GM18505 (cell line): ENCODE results near the gene IGSF21.

ENCODE experiments used
- ATAC-seq: cut with Tn5 transposase; IDR thresholded peaks from one replicate; pipeline ENCODE4 v1.9.1; 2021; ENCODE audit not compliant: unreplicated experiment
- POLR2A ChIP-seq: IDR thresholded peaks from 4 replicates; pipeline ENCODE4 v1.6.1; 2011; ENCODE audit warnings: borderline replicate concordance; ENCODE audit not compliant: insufficient read depth, insufficient read length; ENCODE audit errors: extremely low read depth

Gene IGSF21

GRCh38 chr1:18279351-18280074, 171.9 kb downstream of the IGSF21 start:
- no peak for ATAC-seq

GRCh38 chr1:18280956-18281355, 173.4 kb downstream of the IGSF21 start:
- TF ChIP-seq POLR2A = no peak
- ATAC-seq = no peak

More at GRCh38 chr1:18279351-18280074, 171.9 kb downstream of the IGSF21 start:
- TF ChIP-seq POLR2A = no peak

GRCh38 chr1:18282851-18283600, 175.4 kb downstream of the IGSF21 start:
- no peak for ATAC-seq
- no peak for TF ChIP-seq POLR2A

- ATAC-seq = no peak
Observed at GRCh38 chr1:18283601-18284385, 176.2 kb downstream of the IGSF21 start.

GRCh38 chr1:18284805-18285537, 177.4 kb downstream of the IGSF21 start:
- ATAC-seq = no peak
- no peak for TF ChIP-seq POLR2A

More at GRCh38 chr1:18283601-18284385, 176.2 kb downstream of the IGSF21 start:
- no peak for TF ChIP-seq POLR2A

GRCh38 chr1:18285538-18285924, 177.9 kb downstream of the IGSF21 start:
- ATAC-seq = no peak
- TF ChIP-seq POLR2A = no peak

GRCh38 chr1:18288722-18289121, 181.1 kb downstream of the IGSF21 start:
- no peak for ATAC-seq

GRCh38 chr1:18289597-18289996, 182.0 kb downstream of the IGSF21 start:
- TF ChIP-seq POLR2A = no peak
- no peak for ATAC-seq

More at GRCh38 chr1:18288722-18289121, 181.1 kb downstream of the IGSF21 start:
- no peak for TF ChIP-seq POLR2A

GRCh38 chr1:18290740-18291412, 183.3 kb downstream of the IGSF21 start:
- no peak for ATAC-seq
- no peak for TF ChIP-seq POLR2A

GRCh38 chr1:18292531-18292930, 184.9 kb downstream of the IGSF21 start:
- no peak for TF ChIP-seq POLR2A
- no peak for ATAC-seq

GRCh38 chr1:18293291-18293690, 185.7 kb downstream of the IGSF21 start:
- TF ChIP-seq POLR2A = no peak
- no peak for ATAC-seq
